Measurements from ENCODE around the gene MAP6. TPM values are rescaled to one million over a fixed set of nuclear protein-coding genes. Genes with fewer than 3 reads are reported as not detected.

MAP6 gene
- total and polyA plus RNA-seq, 7 donors = 0.60 to 24.9 (median 8.7) TPM; not detected in 1

- Histone ChIP-seq H3K4me1 (peaks cover 0 to 31% (median 20%) of the 10 kb centered on the region in 4 donors), H3K36me3 (no peaks in the 10 kb centered on the region), H3K9me3 (no peaks in the 10 kb centered on the region), H3K27me3 (no peaks in the 10 kb centered on the region), H3K4me3 (no peak overlapping the region), H3K27ac (no peak overlapping the region)
- WGBS, 2 donors = 91 to 95% methylated on average over 6 of the region's 6 CpGs
- no peak for DNase-seq
- intact Hi-C loops (cut with DNase I) = no loop called here
- TF ChIP-seq CTCF (IDR thresholded peaks at IDR 0.05) = no peak
- no peak for TF ChIP-seq POLR2A (IDR thresholded peaks at IDR 0.05)
- TF ChIP-seq POLR2AphosphoS5 (IDR thresholded peaks at IDR 0.05) = no peak
- no peak for TF ChIP-seq EP300 (IDR thresholded peaks at IDR 0.05)
Measured at GRCh38 chr11:75652936-75653335, 15.9 kb downstream of the MAP6 start.

DNA sequence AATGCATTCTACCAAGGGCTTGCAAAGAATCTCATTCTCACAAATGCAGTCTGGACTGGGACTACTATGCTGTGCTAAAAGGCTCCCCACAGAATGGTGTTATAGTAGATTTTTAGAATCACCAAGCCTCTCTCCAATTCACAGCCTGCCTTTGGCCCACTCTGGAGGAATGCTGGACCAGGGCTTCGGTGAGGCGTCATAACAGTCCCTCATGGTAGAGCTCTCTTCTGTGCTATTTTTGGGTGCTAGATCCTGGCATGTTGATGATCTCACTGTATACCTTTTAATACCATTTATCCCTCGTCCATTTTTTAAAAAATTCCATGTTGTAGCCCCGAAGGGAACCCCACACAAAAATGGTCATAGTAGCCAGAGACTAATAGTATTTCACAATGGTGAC lies 17.6 kb downstream of the MAP6 start:
- Histone ChIP-seq H3K9me3 (no peaks in the 10 kb centered on the region), H3K4me1 (peaks cover 0 to 28% (median 16%) of the 10 kb centered on the region in 4 donors), H3K27me3 (no peaks in the 10 kb centered on the region), H3K27ac (no peak overlapping the region), H3K4me3 (no peak overlapping the region), H3K36me3 (no peaks in the 10 kb centered on the region)
- 80 to 89% methylated on average over 4 of the region's 4 CpGs for WGBS, 2 donors
- intact Hi-C loops (cut with DNase I) = no loop called here
- TF ChIP-seq EP300 (IDR thresholded peaks at IDR 0.05) (no peak), POLR2A (IDR thresholded peaks at IDR 0.05) (no peak), CTCF (IDR thresholded peaks at IDR 0.05) (no peak), POLR2AphosphoS5 (IDR thresholded peaks at IDR 0.05) (no peak)
- DNase-seq = no peak

DNA sequence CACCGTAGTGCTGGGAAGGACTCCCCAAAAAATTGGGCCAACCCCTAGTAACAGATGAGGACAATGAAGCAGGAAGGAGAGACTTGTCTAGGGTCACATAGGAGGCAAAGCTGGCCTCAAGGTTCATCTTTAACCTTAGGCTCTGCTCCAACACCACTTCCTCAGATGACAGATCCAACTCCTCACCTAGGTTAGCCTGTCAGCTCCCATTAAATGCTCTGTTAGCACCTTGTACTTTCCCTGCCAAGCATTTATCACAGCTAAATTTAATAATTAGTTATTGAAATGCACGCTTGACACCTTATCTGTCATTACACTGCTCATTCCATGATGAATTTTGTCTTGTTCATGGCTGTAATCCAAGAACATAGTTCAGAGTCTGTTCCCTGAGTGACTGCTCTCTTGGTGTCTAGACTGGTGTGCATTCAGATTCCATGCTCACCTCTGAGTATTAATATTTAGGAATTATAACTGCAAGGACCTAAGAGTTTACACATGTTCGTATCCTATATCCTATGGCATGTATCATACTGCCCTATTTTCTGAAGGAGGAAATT lies 18.6 kb downstream of the MAP6 start:
- Histone ChIP-seq H3K27ac (no peak overlapping the region), H3K4me1 (peaks cover 0 to 19% (median 7%) of the 10 kb centered on the region in 4 donors), H3K4me3 (no peak overlapping the region), H3K36me3 (no peaks in the 10 kb centered on the region), H3K27me3 (no peaks in the 10 kb centered on the region), H3K9me3 (no peaks in the 10 kb centered on the region)
- TF ChIP-seq POLR2A (IDR thresholded peaks at IDR 0.05) (no peak), CTCF (IDR thresholded peaks at IDR 0.05) (no peak)
- intact Hi-C loops (cut with DNase I) = no loop called here
- WGBS, 2 donors = 92 to 93% methylated on average over 3 of the region's 3 CpGs
- DNase-seq = no peak

- Histone ChIP-seq H3K36me3 (no peaks in the 10 kb centered on the region), H3K4me1 (peaks cover 0 to 18% (median 4%) of the 10 kb centered on the region in 4 donors), H3K27ac (no peak overlapping the region), H3K9me3 (no peaks in the 10 kb centered on the region), H3K4me3 (no peak overlapping the region), H3K27me3 (no peaks in the 10 kb centered on the region)
- DNase-seq = no peak
- no peak for TF ChIP-seq POLR2A (IDR thresholded peaks at IDR 0.05)
- no peak for TF ChIP-seq EP300 (IDR thresholded peaks at IDR 0.05)
- no peak for TF ChIP-seq POLR2AphosphoS5 (IDR thresholded peaks at IDR 0.05)
- no peak for TF ChIP-seq CTCF (IDR thresholded peaks at IDR 0.05)
- intact Hi-C loops (cut with DNase I) = no loop called here
- 80% methylated on average over 6 of the region's 6 CpGs for WGBS, 2 donors
Measured at GRCh38 chr11:75644946-75645345, 23.9 kb downstream of the MAP6 start.

DNA sequence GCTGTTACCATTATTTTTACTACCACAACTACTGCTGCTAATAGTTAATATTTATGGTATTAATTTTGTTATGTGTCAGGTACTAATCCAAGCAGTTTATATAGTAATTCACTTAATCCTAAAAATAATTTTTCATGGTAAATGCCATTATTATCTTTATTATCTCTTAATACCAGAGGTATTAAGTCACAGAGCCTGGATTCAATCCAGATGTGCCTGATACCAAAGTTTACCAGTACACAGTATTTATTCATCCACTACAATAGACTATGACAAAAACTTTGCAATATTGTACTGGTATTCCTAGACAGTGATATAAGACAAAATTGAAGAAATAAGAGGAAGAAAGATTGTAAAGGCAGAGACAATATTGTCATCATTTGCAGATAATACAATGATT lies 24.5 kb downstream of the MAP6 start:
- TF ChIP-seq EP300 (IDR thresholded peaks at IDR 0.05) (no peak), POLR2A (IDR thresholded peaks at IDR 0.05) (no peak), POLR2AphosphoS5 (IDR thresholded peaks at IDR 0.05) (no peak), CTCF (IDR thresholded peaks at IDR 0.05) (no peak)
- Histone ChIP-seq H3K36me3 (no peaks in the 10 kb centered on the region), H3K4me3 (no peak overlapping the region), H3K9me3 (no peaks in the 10 kb centered on the region), H3K27ac (no peak overlapping the region), H3K27me3 (no peaks in the 10 kb centered on the region), H3K4me1 (peaks cover 0 to 23% (median 9%) of the 10 kb centered on the region in 4 donors)
- no peak for DNase-seq
- intact Hi-C loops (cut with DNase I) = no loop called here

All from sigmoid colon (tissue), 7 donors.